Sigmoid colon (tissue), 4 donors: ENCODE results near the gene STOML1.

Experiments used
- CTCF ChIP-seq, 4 experiments: fragments of 450-650 bp in 3 of 4; fragments of 200-600 bp in 1 of 4; IDR thresholded peaks; one replicate each; pipeline ENCODE4 v1.5.1; 2016 to 2019; ENCODE audit warnings: antibody characterized with exemption in 4 of 4, mild to moderate bottlenecking in 3 of 4, moderate library complexity in 2 of 4
- EP300 ChIP-seq, 4 donors: sonication (generic); formaldehyde crosslinking; IDR thresholded peaks; one replicate each; pipeline ENCODE4 v1.6.1; 2017; ENCODE audit warnings: antibody characterized with exemption in 4 of 4
- POLR2A ChIP-seq, 2 donors: fragments of 450-650 bp; IDR thresholded peaks; one replicate each; pipeline ENCODE4 v1.6.1; 2016; ENCODE audit warnings: antibody characterized with exemption in 2 of 2, mild to moderate bottlenecking in 2 of 2, moderate library complexity in 2 of 2
- POLR2AphosphoS5 ChIP-seq, 4 donors: sonication (generic); formaldehyde crosslinking; IDR thresholded peaks; one replicate each; pipeline ENCODE4 v1.6.1; 2017; ENCODE audit warnings: antibody characterized with exemption in 4 of 4

GRCh38 chr15:73952913-73953750, 39.0 kb downstream of the STOML1 start:
- TF ChIP-seq CTCF (IDR thresholded peaks at IDR 0.05), result no peak
- TF ChIP-seq POLR2AphosphoS5 (IDR thresholded peaks at IDR 0.05), result no peak
- no peak for TF ChIP-seq POLR2A (IDR thresholded peaks at IDR 0.05)
- TF ChIP-seq EP300 (IDR thresholded peaks at IDR 0.05), result no peak
